Panc1 (cell line): Measurements from ENCODE around the gene RSPH3. TPM values are rescaled to one million over a fixed set of nuclear protein-coding genes. Genes with fewer than 3 reads are reported as not detected.

Experiments used
- ATAC-seq: fragments of 200-7000 bp; cut with Tn5 transposase; 2 replicates; pipeline ENCODE4 v1.9.1; 2020; ENCODE audit warnings: mild to moderate bottlenecking, moderate library complexity
- BruUV-seq: library from RNA; stranded (reverse); fragments of 400-500 nt; replicated peaks from 2 replicates; lab custom pipeline; 2021; lab: Mats Ljungman, UMichigan
- CTCF ChIA-PET: fragments of 300-600 bp; sonication (Branson Sonifier 250); formaldehyde crosslinking; loops from one replicate; lab custom pipeline; 2022; ENCODE audit warnings: antibody characterized with exemption; lab: Charles Lee
- POLR2A ChIA-PET: fragments of 300-600 bp; sonication (Branson Sonifier 250); formaldehyde crosslinking; loops from one replicate; lab custom pipeline; 2022; ENCODE audit warnings: antibody characterized with exemption; lab: Charles Lee
- DNase-seq: peaks from one replicate; pipeline ENCODE4 v3.0.0-alpha.2; 2010; ENCODE audit warnings: low read depth, low spot score
- H3K27ac ChIP-seq: 2 replicates; pipeline ENCODE4 v1.5.1; 2011; ENCODE audit warnings: mild to moderate bottlenecking, low read length, inconsistent platforms
- H3K27me3 ChIP-seq: fragments of 200-500 bp; sonication (Bioruptor generic); 2 replicates; pipeline ENCODE4 v1.6.0; 2014; ENCODE audit warnings: low read length, inconsistent platforms; ENCODE audit not compliant: control insufficient read depth, insufficient read depth
- H3K36me3 ChIP-seq: fragments of 200-500 bp; sonication (Bioruptor generic); 2 replicates; pipeline ENCODE4 v1.5.1; 2014; ENCODE audit warnings: inconsistent platforms, mild to moderate bottlenecking, low read length, moderate library complexity; ENCODE audit not compliant: control insufficient read depth, insufficient read depth
- H3K4me1 ChIP-seq: 2 replicates; pipeline ENCODE4 v1.5.1; 2011; ENCODE audit warnings: inconsistent platforms, mild to moderate bottlenecking, low read length, moderate library complexity; ENCODE audit not compliant: control insufficient read depth, insufficient read depth
- H3K4me3 ChIP-seq, 2 experiments: 2 replicates each; pipeline ENCODE4 v1.5.1; 2011 to 2012; ENCODE audit warnings: low read depth in 2 of 2, low read length in 2 of 2, mild to moderate bottlenecking in 2 of 2, inconsistent platforms in 1 of 2, moderate library complexity in 1 of 2
- H3K9me3 ChIP-seq: fragments of 200-500 bp; sonication (Bioruptor generic); 2 replicates; pipeline ENCODE4 v1.5.1; 2014; ENCODE audit warnings: low read depth, mild to moderate bottlenecking, inconsistent platforms, low read length, moderate library complexity; ENCODE audit not compliant: control insufficient read depth, insufficient read depth
- CTCF ChIP-seq: fragments of 450-650 bp; IDR thresholded peaks from 2 replicates; pipeline ENCODE4 v1.5.1; 2017; ENCODE audit warnings: mild to moderate bottlenecking
- POLR2AphosphoS5 ChIP-seq: IDR thresholded peaks from 2 replicates; pipeline ENCODE4 v1.6.1; 2012; ENCODE audit warnings: mild to moderate bottlenecking, low read depth, low read length, moderate library complexity
- REST ChIP-seq, 2 experiments: IDR thresholded peaks; 2 replicates each; pipeline ENCODE4 v1.6.1; 2011 to 2012; ENCODE audit warnings: low read depth in 2 of 2, control low read depth in 1 of 2, low read length in 1 of 2, mild to moderate bottlenecking in 1 of 2, moderate library complexity in 1 of 2; ENCODE audit not compliant: insufficient read depth in 1 of 2
- SIN3A ChIP-seq: IDR thresholded peaks from 2 replicates; pipeline ENCODE4 v1.6.1; 2012; ENCODE audit warnings: low read depth, mild to moderate bottlenecking, low read length, moderate library complexity, borderline replicate concordance; ENCODE audit not compliant: insufficient read depth
- TCF7L2 ChIP-seq: IDR thresholded peaks from 2 replicates; pipeline ENCODE4 v1.6.1; 2011; ENCODE audit warnings: mild to moderate bottlenecking, low read depth, low read length, inconsistent platforms
- in situ Hi-C: cut with HindIII; loops from 2 replicates; pipeline ENCODE4 v1.10.0; 2016; ENCODE audit warnings: low sequenced_read_pairs, low pct_unique_long_range_greater_than_20kb
- intact Hi-C: fragments of 100-400 bp; cut with micrococcal nuclease; formaldehyde crosslinking; loops from one replicate; pipeline ENCODE4 v1.10.0; 2022; ENCODE audit not compliant: unreplicated experiment
- total RNA-seq: library from RNA; stranded (reverse); gene quantifications from one replicate; pipeline ENCODE4 v1.2.1, GENCODE V29; 2021; ENCODE audit not compliant: unreplicated experiment

Gene RSPH3
- total RNA-seq, 1 experiment from 2014 or later, result 8.1 TPM

DNA sequence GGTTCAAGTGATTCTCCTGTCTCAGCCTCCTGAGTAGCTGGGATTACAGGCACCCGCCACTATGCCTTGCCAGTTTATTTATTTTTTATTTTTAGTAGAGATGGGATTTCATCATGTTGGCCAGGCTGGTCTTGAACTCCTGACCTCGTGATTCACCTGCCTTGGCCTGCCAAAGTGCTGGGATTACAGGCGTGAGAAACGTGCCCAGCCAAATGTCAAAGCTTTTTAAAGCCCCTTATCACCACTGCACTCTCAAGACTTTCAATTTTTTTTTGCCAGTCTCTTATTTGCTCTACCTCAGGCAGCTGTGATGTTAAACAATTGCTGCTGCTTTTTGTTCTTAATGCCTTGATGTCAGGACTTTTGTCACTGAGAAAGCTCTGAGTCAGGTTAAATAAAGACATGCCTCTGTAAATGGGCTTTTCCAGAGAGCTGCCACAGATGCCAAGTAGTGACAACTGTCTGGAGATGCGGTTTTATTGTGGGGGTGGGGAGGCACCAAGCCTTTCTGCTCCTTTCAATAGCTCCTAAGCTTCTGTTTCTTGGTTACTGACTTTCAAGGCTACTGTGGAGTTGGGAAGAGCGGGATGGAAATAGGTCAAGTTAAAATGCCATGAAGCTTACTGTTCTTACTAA lies 29.2 kb downstream of the RSPH3 start:
- intact Hi-C loops (loop anchor here (5.0 kb wide), 2 partner anchors 158 to 178 kb away; no protein-coding TSS in a partner anchor), in situ Hi-C loops (no loop called here)
- Histone ChIP-seq H3K36me3 (no peaks in the 10 kb centered on the region), H3K4me1 (no peaks in the 10 kb centered on the region), H3K27ac (no peak overlapping the region), H3K27me3 (no peaks in the 10 kb centered on the region), H3K9me3 (peaks cover 19% of the 10 kb centered on the region), H3K4me3 (no peak overlapping the region)
- BruUV-seq, result no TSS peak
- ChIA-PET CTCF (no interaction called here), POLR2A (interaction anchor here (0.5 to 0.7 kb wide), 4 partner anchors 28 to 234 kb away, joined by 3 to 18 read pairs (median 4); no protein-coding TSS in a partner anchor)
- no peak for DNase-seq
- TF ChIP-seq CTCF (no peak), SIN3A (no peak), REST (IDR thresholded peaks at IDR 0.05; ENCODE audit: insufficient read depth in 1 of 2, low read depth in 2 of 2, low read length in 1 of 2) (no peak), POLR2AphosphoS5 (no peak), TCF7L2 (no peak)
- ATAC-seq, result no peak

- ATAC-seq (no peak), DNase-seq (no peak)
- intact Hi-C loops (no loop called here), in situ Hi-C loops (no loop called here)
- no peak overlapping the region for H3K27ac ChIP-seq
- no peaks in the 10 kb centered on the region for H3K36me3 ChIP-seq
- BruUV-seq, result no TSS peak
- H3K4me3 ChIP-seq, result no peak overlapping the region
- H3K4me1 ChIP-seq, result no peaks in the 10 kb centered on the region
- no peaks in the 10 kb centered on the region for H3K27me3 ChIP-seq
- ChIA-PET CTCF (no interaction called here), POLR2A (no interaction called here)
- H3K9me3 ChIP-seq, result peaks cover 19% of the 10 kb centered on the region
- TF ChIP-seq TCF7L2, result no peak
Observed at GRCh38 chr6:158969148-158969547, 30.9 kb downstream of the RSPH3 start.

DNA sequence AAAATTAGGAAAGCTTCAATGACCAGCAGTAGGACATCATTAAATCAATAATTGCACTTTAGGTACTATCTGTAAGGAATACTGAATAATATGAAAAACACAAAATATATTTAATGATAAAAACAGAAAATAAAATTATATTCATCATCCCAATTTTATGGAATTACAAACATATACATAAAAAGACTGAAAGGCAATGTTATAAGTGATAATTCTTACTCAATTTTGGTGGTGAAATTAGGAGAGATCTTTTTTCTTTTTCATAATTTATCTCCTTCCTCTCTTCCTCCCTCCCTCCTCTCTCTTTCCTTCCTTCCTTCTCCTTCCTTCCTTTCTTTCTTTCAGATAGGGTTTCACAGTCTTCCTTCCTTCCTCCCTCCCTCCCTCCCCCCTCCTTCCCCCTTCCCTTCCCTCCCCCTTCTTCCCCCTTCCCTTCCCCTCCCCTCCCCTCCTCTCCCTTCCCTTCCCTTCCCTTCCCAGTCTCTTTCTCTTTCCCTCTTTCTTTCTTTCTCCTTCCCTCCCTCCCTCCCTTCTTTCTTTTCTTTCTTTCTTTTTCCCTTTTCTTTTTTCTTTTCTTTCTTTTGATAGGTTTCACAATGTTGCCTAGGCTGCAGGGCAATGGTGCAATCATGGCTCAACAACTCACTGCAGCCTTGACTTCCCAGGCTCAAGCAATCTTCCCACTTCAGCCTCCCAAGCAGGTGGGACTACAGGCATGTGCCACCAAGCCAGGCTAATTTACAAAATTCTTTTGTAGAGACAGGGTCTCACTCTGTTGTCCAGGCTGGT lies 36.8 kb downstream of the RSPH3 start:
- no peaks in the 10 kb centered on the region for H3K36me3 ChIP-seq
- CTCF ChIA-PET, result no interaction called here
- POLR2A ChIA-PET, result no interaction called here
- DNase-seq, result no peak
- no peaks in the 10 kb centered on the region for H3K4me1 ChIP-seq
- intact Hi-C loops, result no loop called here
- no TSS peak for BruUV-seq
- in situ Hi-C loops, result no loop called here
- no peak overlapping the region for H3K4me3 ChIP-seq
- H3K27ac ChIP-seq, result no peak overlapping the region
- ATAC-seq, result no peak
- H3K27me3 ChIP-seq, result no peaks in the 10 kb centered on the region
- peaks cover 6% of the 10 kb centered on the region; the same call in 1 of the 2 replicates for H3K9me3 ChIP-seq
- TF ChIP-seq SIN3A (no peak), TCF7L2 (no peak), REST (IDR thresholded peaks at IDR 0.05; ENCODE audit: insufficient read depth in 1 of 2, low read depth in 2 of 2, low read length in 1 of 2) (no peak), CTCF (no peak), POLR2AphosphoS5 (no peak)
